Astrocyte of the spinal cord (primary cell): ENCODE data around the gene OR12D2.
"Not testable (repeated sequence)": the region's sequence is repeated elsewhere in the genome, so short reads cannot be mapped to it uniquely, and the experiment has no call there.

Source experiments
- DNase-seq: peaks from one replicate; pipeline ENCODE4 v3.0.0; 2011; ENCODE audit warnings: low read depth, low spot score
- H3K4me3 ChIP-seq: 2 replicates; pipeline ENCODE4 v1.5.1; 2011; ENCODE audit warnings: low read depth, mild to moderate bottlenecking, low read length, moderate library complexity
- CTCF ChIP-seq: IDR thresholded peaks from 2 replicates; pipeline ENCODE4 v1.5.1; 2012; ENCODE audit warnings: low read depth, mild to moderate bottlenecking, low read length, inconsistent platforms
- in situ Hi-C: cut with HindIII; loops from 2 replicates; pipeline ENCODE4 v1.10.0; 2017; ENCODE audit warnings: low sequenced_read_pairs

The OR12D2 gene

GRCh38 chr6:29395331-29395730 lies at the start of gene OR12D2:
Gene OR12D2, plus strand, starts transcription at chr6:29395631. Its CDS starts 1,069 bp downstream, at chr6:29396700.
- no peak for TF ChIP-seq CTCF
- H3K4me3 ChIP-seq = no peak within 1 kb of the TSS
- no peak for DNase-seq
- in situ Hi-C loops = no loop called here

GRCh38 chr6:29349348-29349747 lies 46.1 kb upstream of the OR12D2 start:
- H3K4me3 ChIP-seq, DNase-seq, in situ Hi-C loops: not testable (repeated sequence)

- no peak for DNase-seq
- in situ Hi-C loops = no loop called here
- TF ChIP-seq CTCF = no peak
- H3K4me3 ChIP-seq = no peak overlapping the region
These were observed 40.5 kb upstream of the OR12D2 start for GRCh38 chr6:29354980-29355379.

- in situ Hi-C loops = no loop called here
- no peak for DNase-seq
- TF ChIP-seq CTCF = no peak
- H3K4me3 ChIP-seq = no peak overlapping the region
These were observed 39.8 kb upstream of the OR12D2 start for GRCh38 chr6:29355603-29356002.

- DNase-seq = no peak
- no peak within 1 kb of the TSS for H3K4me3 ChIP-seq
- TF ChIP-seq CTCF = no peak
- in situ Hi-C loops = no loop called here
These were observed 26.7 kb upstream of the OR12D2 start, which contains the start of gene OR5V1 for GRCh38 chr6:29368765-29369164. Gene OR5V1, minus strand, starts transcription at chr6:29368865. Its CDS starts 12,670 bp downstream, at chr6:29356195.

GRCh38 chr6:29375191-29375590 lies 20.2 kb upstream of the OR12D2 start, which contains the start of gene OR12D3:
Gene OR12D3, minus strand, starts transcription at chr6:29375291. Its CDS starts 4 bp downstream, at chr6:29375287.
- no peak within 1 kb of the TSS for H3K4me3 ChIP-seq
- in situ Hi-C loops = no loop called here
- no peak for DNase-seq

GRCh38 chr6:29376003-29376402 lies 19.4 kb upstream of the OR12D2 start:
- no peak for DNase-seq
- TF ChIP-seq CTCF = no peak
- in situ Hi-C loops = no loop called here
- no peak overlapping the region for H3K4me3 ChIP-seq

More at GRCh38 chr6:29375191-29375590, 20.2 kb upstream of the OR12D2 start, which contains the start of gene OR12D3:
- no peak for TF ChIP-seq CTCF
